Fibroblast of lung (primary cell): ENCODE measurements around the gene DDOST. TPM values are rescaled to one million over a fixed set of nuclear protein-coding genes. Genes with fewer than 3 reads are reported as not detected.

Experiments used
- DNase-seq, 2 donors: peaks; one replicate each; pipeline versions ENCODE4 v3.0.0 to v3.0.0-alpha.2; 2010; ENCODE audit warnings: low read depth in 2 of 2
- H2AFZ ChIP-seq: 2 replicates; pipeline ENCODE4 v1.5.1; 2012; ENCODE audit warnings: low read length, control low read depth, inconsistent platforms
- H3K27ac ChIP-seq: 2 replicates; pipeline ENCODE4 v1.5.1; 2011; ENCODE audit warnings: low read length, control low read depth; ENCODE audit not compliant: insufficient read depth
- H3K27me3 ChIP-seq: 2 replicates; pipeline ENCODE4 v1.5.1; 2011; ENCODE audit warnings: mild to moderate bottlenecking, low read length; ENCODE audit not compliant: control insufficient read depth, insufficient read depth
- H3K36me3 ChIP-seq: 2 replicates; pipeline ENCODE4 v1.5.1; 2011; ENCODE audit warnings: low read length; ENCODE audit not compliant: control insufficient read depth, insufficient read depth
- H3K4me1 ChIP-seq: 2 replicates; pipeline ENCODE4 v1.5.1; 2011; ENCODE audit warnings: low read length; ENCODE audit not compliant: control insufficient read depth, insufficient read depth; ENCODE audit errors: extremely low read depth
- H3K4me2 ChIP-seq: 2 replicates; pipeline ENCODE4 v1.5.1; 2011; ENCODE audit warnings: low read length, control low read depth; ENCODE audit not compliant: insufficient read depth; ENCODE audit errors: extremely low read depth
- H3K4me3 ChIP-seq, 4 experiments: fragments of 200-600 bp in 1 of 4; sonication (generic) in 1 of 4; replicated peaks in 1 of 4; 2 replicates each; pipeline ENCODE4 v1.5.1; 2011 to 2016; ENCODE audit warnings: low read length in 4 of 4, low read depth in 3 of 4, mild to moderate bottlenecking in 3 of 4, control low read depth in 2 of 4, inconsistent platforms in 1 of 4, mixed read lengths in 1 of 4; ENCODE audit not compliant: insufficient read depth in 1 of 4; ENCODE audit errors: control extremely low read depth in 1 of 4
- H3K79me2 ChIP-seq: 2 replicates; pipeline ENCODE4 v1.5.1; 2012; ENCODE audit warnings: mild to moderate bottlenecking, low read length, inconsistent platforms; ENCODE audit not compliant: control insufficient read depth, insufficient read depth
- H3K9ac ChIP-seq: 2 replicates; pipeline ENCODE4 v1.5.1; 2011; ENCODE audit warnings: mild to moderate bottlenecking, low read length, control low read depth; ENCODE audit not compliant: insufficient read depth
- H3K9me3 ChIP-seq: 2 replicates; pipeline ENCODE4 v1.5.1; 2012; ENCODE audit warnings: low read depth, low read length; ENCODE audit not compliant: control insufficient read depth, insufficient read depth
- H4K20me1 ChIP-seq: 2 replicates; pipeline ENCODE4 v1.5.1; 2011; ENCODE audit warnings: low read length; ENCODE audit not compliant: control insufficient read depth, insufficient read depth; ENCODE audit errors: extremely low read depth
- EZH2 ChIP-seq: IDR thresholded peaks from 2 replicates; pipeline ENCODE4 v1.5.1; 2012; ENCODE audit warnings: low read length, control low read depth, mild to moderate bottlenecking; ENCODE audit errors: missing control alignments
- polyA minus RNA-seq: library from RNA; depleted of rRNA, polyadenylated mRNA; stranded (reverse); fragments of >200 nt; gene quantifications from 2 replicates; pipeline ENCODE4 v1.2.3, GENCODE V29; 2011; ENCODE audit warnings: low replicate concordance
- polyA plus RNA-seq, 2 donors: library from polyadenylated mRNA; depleted of rRNA in 1 of 2; stranded (reverse) in 1 of 2; unstranded in 1 of 2; fragments of >200 nt; gene quantifications; 2 replicates each; pipeline ENCODE4 v1.2.1, GENCODE V29; 2011 to 2012; ENCODE audit warnings: missing spikeins in 1 of 2
- total RNA-seq: library from RNA; depleted of rRNA; stranded (reverse); fragments of >200 nt; gene quantifications from 2 replicates; pipeline ENCODE4 v1.2.1, GENCODE V29; 2014
- TF ChIP-seq, protein P1 (sequence below), 2 donors: IDR thresholded peaks in 1 of 2; conservative IDR thresholded peaks in 1 of 2; 1 replicate in 1 of 2; 2 replicates in 1 of 2; pipeline ENCODE4 v1.5.1; 2011 to 2012; ENCODE audit warnings: low read length in 2 of 2, control low read depth in 1 of 2, inconsistent platforms in 1 of 2, low read depth in 1 of 2, mild to moderate bottlenecking in 1 of 2

DDOST gene
- 263 and 319 TPM in 2 replicates for total RNA-seq
- polyA plus RNA-seq: 372 and 396 TPM in 2 replicates
- 274 and 289 TPM in 2 replicates for polyA plus RNA-seq (2012)
- polyA minus RNA-seq: 194 and 208 TPM in 2 replicates

DNA sequence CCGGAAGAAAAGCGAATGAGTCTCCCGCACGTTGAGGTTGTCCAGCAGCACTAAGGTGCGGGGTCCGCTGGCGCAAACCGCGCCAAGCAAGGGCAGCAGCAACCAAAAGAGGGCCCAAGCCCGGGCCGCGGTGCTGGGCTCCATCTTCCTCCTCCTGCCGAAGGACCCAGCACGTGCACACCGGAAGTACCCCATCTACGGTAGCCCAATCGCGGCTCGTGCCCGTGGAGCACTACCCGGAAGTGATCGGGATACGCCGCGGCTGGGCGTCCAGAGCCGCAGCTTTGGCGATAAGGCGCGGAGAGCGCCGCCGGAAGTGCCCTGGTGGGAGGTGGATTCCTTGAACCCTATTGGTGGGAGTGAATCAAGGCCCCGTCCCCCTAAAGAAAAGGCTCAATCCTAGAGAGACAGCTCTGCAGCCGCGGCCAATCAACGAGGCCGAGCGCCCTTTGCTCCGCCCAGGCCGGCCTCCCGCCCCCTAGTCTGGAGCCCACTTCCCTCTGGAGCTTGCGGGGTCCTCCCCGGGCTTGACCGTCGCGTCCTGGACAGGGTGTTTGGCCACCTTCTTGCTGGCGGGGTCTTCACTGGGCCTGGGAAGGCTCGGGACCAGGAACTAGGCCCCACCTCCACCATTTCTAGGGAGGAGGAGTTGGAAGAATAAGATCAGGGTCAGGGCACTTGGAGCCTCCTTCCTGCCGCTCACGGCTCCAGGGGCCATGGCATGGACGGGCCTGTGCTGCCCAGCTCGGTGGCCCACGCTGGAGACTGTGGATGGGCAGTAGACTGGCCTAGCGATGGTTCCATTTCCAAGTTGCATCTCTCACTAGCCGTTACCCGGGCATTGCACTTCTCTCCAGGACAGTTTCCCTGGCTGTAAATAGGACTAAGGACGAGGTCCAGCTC lies at the start of gene DDOST:
Gene DDOST (minus strand): TSS at position 163 of the 903 bp plus-strand sequence. CDS start 19 bp downstream, at position 144.
- Histone ChIP-seq H3K36me3 (peaks cover 15% of the 10 kb centered on the region), H3K27me3 (no peaks in the 10 kb centered on the region)

DNA sequence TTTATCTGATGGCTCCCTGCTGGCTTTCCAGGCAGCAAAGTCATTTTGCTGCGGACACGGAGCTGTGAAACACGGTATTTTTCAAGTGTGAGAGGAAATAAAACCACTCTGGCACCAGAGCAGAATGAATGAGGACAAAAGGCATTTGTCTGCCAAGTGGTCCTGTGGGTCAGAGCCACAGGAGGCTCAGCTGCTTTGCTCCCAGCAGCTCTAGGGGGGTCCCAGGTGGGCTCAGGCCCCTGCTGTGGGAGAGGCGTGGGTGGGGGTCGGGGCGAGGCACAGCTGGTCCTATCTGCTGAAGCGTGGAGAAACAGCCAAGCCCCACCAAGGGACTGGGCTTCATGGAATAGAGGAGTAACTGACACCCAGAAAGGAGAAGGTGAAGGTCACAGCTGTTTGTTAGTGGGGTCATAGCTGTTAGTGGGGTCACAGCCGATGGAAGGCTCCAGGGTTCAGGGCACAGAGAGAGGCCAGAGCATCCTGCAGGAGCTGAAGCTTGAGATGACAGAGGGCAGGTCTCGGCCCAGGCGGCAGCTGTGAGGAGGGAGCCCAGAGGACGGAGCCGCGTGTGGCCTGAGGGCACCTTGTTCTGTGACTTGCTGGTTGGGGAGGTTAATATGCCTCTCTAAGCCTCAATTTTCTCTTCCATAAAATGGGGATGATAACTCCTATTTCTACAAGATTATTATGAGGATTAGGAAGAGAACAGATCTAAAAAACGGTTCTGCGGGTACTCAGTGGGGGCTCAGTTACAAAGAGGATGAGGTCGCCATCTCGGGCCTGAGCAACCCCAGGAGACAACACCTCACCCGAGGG lies 49.5 kb upstream of the DDOST start:
- no peaks in the 10 kb centered on the region for H4K20me1 ChIP-seq
- no peaks in the 10 kb centered on the region for H3K4me1 ChIP-seq
- no peak overlapping the region for H3K4me3 ChIP-seq
- no peak overlapping the region for H3K9ac ChIP-seq
- no peak overlapping the region for H3K27ac ChIP-seq
- TF ChIP-seq EZH2: no peak
- TF ChIP-seq, protein P1, sequence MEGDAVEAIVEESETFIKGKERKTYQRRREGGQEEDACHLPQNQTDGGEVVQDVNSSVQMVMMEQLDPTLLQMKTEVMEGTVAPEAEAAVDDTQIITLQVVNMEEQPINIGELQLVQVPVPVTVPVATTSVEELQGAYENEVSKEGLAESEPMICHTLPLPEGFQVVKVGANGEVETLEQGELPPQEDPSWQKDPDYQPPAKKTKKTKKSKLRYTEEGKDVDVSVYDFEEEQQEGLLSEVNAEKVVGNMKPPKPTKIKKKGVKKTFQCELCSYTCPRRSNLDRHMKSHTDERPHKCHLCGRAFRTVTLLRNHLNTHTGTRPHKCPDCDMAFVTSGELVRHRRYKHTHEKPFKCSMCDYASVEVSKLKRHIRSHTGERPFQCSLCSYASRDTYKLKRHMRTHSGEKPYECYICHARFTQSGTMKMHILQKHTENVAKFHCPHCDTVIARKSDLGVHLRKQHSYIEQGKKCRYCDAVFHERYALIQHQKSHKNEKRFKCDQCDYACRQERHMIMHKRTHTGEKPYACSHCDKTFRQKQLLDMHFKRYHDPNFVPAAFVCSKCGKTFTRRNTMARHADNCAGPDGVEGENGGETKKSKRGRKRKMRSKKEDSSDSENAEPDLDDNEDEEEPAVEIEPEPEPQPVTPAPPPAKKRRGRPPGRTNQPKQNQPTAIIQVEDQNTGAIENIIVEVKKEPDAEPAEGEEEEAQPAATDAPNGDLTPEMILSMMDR (conservative IDR thresholded peaks at IDR 0.05 in 1 of 2, IDR thresholded peaks at IDR 0.05 in 1 of 2; ENCODE audit: low read depth in 1 of 2, low read length in 2 of 2): no peak
- no peak for DNase-seq
- no peak overlapping the region for H2AFZ ChIP-seq
- no peaks in the 10 kb centered on the region for H3K27me3 ChIP-seq
- H3K79me2 ChIP-seq: no peaks in the 10 kb centered on the region
- H3K36me3 ChIP-seq: no peaks in the 10 kb centered on the region
- H3K4me2 ChIP-seq: no peak overlapping the region
- no peaks in the 10 kb centered on the region for H3K9me3 ChIP-seq

More for the DNA sequence above, at the start of gene DDOST:
- Histone ChIP-seq H3K9ac (peak within 1 kb of the TSS; percentile 80), H2AFZ (peak within 1 kb of the TSS; percentile 78), H3K27ac (peak within 1 kb of the TSS; percentile 77), H3K4me2 (peak within 1 kb of the TSS; percentile 95), H3K79me2 (peaks cover 31% of the 10 kb centered on the region), H3K9me3 (no peaks in the 10 kb centered on the region), H3K4me3 (peak within 1 kb of the TSS; percentile 48 to 92 (median 77)), H3K4me1 (no peaks in the 10 kb centered on the region), H4K20me1 (no peaks in the 10 kb centered on the region)
- peak; percentile 97 to 98 for DNase-seq
- no peak for TF ChIP-seq EZH2
- TF ChIP-seq, protein P1 (conservative IDR thresholded peaks at IDR 0.05 in 1 of 2, IDR thresholded peaks at IDR 0.05 in 1 of 2; ENCODE audit: low read depth in 1 of 2, low read length in 2 of 2): peak; percentile 28 to 58

DNA sequence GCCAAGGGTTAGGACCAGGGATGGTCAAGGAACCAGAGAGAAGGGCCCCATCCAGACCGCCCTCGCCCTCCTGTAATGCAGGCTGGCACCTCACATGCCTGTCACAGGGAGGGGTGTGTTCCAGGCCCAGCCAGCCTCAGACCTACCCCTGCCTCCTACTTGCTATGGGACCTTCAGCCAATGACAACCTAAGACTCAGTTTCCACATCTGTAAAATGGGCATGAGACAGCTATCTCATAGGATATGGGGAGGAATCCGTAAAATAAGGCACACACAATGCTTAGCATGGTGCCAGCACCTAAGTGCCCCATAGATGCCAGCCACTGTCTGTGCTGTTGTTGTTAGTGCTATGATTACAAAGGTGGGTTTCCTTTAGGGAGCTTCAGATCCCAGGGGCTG lies 48.7 kb upstream of the DDOST start:
- no peak for DNase-seq
- Histone ChIP-seq H3K36me3 (no peaks in the 10 kb centered on the region), H3K9me3 (no peaks in the 10 kb centered on the region), H4K20me1 (no peaks in the 10 kb centered on the region), H3K27ac (no peak overlapping the region), H3K4me3 (no peak overlapping the region), H3K4me2 (no peak overlapping the region), H2AFZ (no peak overlapping the region), H3K9ac (no peak overlapping the region), H3K4me1 (no peaks in the 10 kb centered on the region), H3K27me3 (no peaks in the 10 kb centered on the region), H3K79me2 (no peaks in the 10 kb centered on the region)
- TF ChIP-seq, protein P1 (conservative IDR thresholded peaks at IDR 0.05 in 1 of 2, IDR thresholded peaks at IDR 0.05 in 1 of 2; ENCODE audit: low read depth in 1 of 2, low read length in 2 of 2): no peak
- no peak for TF ChIP-seq EZH2
